ENCODE measurements around the gene PLCH2.

DNA sequence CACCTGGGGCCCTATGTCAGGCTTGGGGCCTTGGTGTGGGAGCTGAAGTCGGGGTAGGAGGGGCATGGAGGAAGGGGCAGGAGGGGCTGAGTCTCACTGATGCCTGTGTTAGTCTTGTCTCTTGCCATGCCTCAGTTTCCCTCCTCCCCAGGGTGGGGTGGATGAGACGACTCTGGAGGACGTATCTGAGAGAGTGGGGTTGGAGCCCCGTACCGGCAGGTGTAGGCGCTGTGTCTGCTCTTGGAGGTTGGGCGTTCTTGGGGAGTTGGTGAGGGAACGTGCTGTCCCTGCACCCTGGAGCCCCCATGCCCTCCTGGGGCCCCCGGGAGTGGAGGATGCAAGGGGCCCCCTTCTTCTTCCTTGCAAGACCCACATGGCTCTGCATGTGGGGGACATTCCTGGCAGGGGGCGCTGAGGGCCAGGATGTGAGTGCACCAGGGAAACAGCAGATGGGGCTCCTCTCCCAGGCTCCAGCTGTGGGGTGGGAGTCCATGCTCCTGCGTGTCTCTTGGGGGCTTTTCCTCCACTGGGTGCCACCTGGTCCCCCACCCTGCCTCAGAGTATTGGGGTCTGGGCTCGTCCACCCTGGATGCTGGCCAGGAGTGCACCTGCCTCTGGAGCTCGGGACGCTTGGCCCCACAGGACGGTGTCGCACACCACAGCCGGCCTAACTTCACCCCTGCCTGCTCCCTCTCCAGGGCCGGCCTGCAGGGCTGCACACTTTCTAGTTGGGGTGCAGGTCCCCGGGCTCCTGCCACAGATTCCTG, 78.7 kb downstream of the PLCH2 start:
- TF ChIP-seq BCL11A (IDR thresholded peaks at IDR 0.05; ENCODE audit: low read depth, low read length) (no peak), NR2C2 (IDR thresholded peaks at IDR 0.05; ENCODE audit: borderline replicate concordance, control insufficient read depth, insufficient read length, low read depth) (no peak), ESRRA (IDR thresholded peaks at IDR 0.05; ENCODE audit: low read length) (no peak), STAT1 (conservative IDR thresholded peaks at IDR 0.05) (0 out of 2 replicates have a peak, but pooled peaks have one; percentile 32), EZH2 (IDR thresholded peaks at IDR 0.05; ENCODE audit: borderline replicate concordance, control insufficient read depth, low read depth, low read length) (no peak), PML (IDR thresholded peaks at IDR 0.05; ENCODE audit: low read length) (no peak), ATF7 (IDR thresholded peaks at IDR 0.05; ENCODE audit: low read depth) (no peak), YY1 (IDR thresholded peaks at IDR 0.05; ENCODE audit: low read depth, low read length) (peak; percentile 47; the same call in 1 of the 2 replicates), ELK1 (IDR thresholded peaks at IDR 0.05; ENCODE audit: low read depth, low read length) (no peak), POLR2A (IDR thresholded peaks at IDR 0.05; ENCODE audit: low read depth, low read length) (no peak), CHD4 (IDR thresholded peaks at IDR 0.05) (no peak), GABPA (IDR thresholded peaks at IDR 0.05; ENCODE audit: low read depth) (no peak)
- TF ChIP-seq, protein P1, sequence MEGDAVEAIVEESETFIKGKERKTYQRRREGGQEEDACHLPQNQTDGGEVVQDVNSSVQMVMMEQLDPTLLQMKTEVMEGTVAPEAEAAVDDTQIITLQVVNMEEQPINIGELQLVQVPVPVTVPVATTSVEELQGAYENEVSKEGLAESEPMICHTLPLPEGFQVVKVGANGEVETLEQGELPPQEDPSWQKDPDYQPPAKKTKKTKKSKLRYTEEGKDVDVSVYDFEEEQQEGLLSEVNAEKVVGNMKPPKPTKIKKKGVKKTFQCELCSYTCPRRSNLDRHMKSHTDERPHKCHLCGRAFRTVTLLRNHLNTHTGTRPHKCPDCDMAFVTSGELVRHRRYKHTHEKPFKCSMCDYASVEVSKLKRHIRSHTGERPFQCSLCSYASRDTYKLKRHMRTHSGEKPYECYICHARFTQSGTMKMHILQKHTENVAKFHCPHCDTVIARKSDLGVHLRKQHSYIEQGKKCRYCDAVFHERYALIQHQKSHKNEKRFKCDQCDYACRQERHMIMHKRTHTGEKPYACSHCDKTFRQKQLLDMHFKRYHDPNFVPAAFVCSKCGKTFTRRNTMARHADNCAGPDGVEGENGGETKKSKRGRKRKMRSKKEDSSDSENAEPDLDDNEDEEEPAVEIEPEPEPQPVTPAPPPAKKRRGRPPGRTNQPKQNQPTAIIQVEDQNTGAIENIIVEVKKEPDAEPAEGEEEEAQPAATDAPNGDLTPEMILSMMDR (IDR thresholded peaks at IDR 0.05 in 2 of 3, conservative IDR thresholded peaks at IDR 0.05 in 1 of 3; ENCODE audit: control insufficient read depth in 2 of 3, extremely low read depth in 1 of 3, insufficient read depth in 1 of 3, low read depth in 3 of 3, low read length in 3 of 3): peak; percentile 77 to 94 (median 80)

Measured in GM12878 (cell line).